Ascending aorta (tissue), 2 donors: Measurements from ENCODE around the gene GPN3. TPM values are rescaled to one million over a fixed set of nuclear protein-coding genes. Genes with fewer than 3 reads are reported as not detected.
A peak's percentile ranks its signal among the peaks of the same experiment; 100 is the strongest.
"Not testable (repeated sequence)": the region's sequence is repeated elsewhere in the genome, so short reads cannot be mapped to it uniquely, and the experiment has no call there.

ENCODE experiments used
- DNase-seq, 2 donors: peaks; one replicate each; pipeline ENCODE4 v3.0.0-alpha.2; 2019; ENCODE audit warnings: low spot score in 2 of 2
- H3K27ac ChIP-seq, 2 donors: fragments of 200-600 bp; sonication (generic); one replicate each; pipeline ENCODE4 v1.5.1; 2016 to 2017; ENCODE audit warnings: mild to moderate bottlenecking in 1 of 2
- H3K27me3 ChIP-seq: fragments of 200-600 bp; sonication (generic); one replicate; pipeline ENCODE4 v1.5.1; 2017
- H3K36me3 ChIP-seq, 2 donors: fragments of 200-600 bp; sonication (generic); one replicate each; pipeline ENCODE4 v1.5.1; 2016
- H3K4me1 ChIP-seq, 2 donors: fragments of 200-600 bp; sonication (generic); one replicate each; pipeline ENCODE4 v1.5.1; 2016 to 2017; ENCODE audit warnings: mild to moderate bottlenecking in 1 of 2
- H3K4me3 ChIP-seq, 2 donors: fragments of 200-600 bp; sonication (generic); one replicate each; pipeline ENCODE4 v1.5.1; 2016 to 2017; ENCODE audit warnings: mild to moderate bottlenecking in 1 of 2
- H3K9me3 ChIP-seq, 2 donors: fragments of 200-600 bp; sonication (generic); one replicate each; pipeline ENCODE4 v1.5.1; 2016
- CTCF ChIP-seq, 3 experiments: fragments of 200-600 bp in 2 of 3; fragments of 450-650 bp in 1 of 3; sonication (generic) in 2 of 3; IDR thresholded peaks; one replicate each; pipeline ENCODE4 v1.5.1; 2016 to 2019; ENCODE audit warnings: antibody characterized with exemption in 3 of 3, mild to moderate bottlenecking in 1 of 3, moderate library complexity in 1 of 3
- intact Hi-C: fragments of 100-400 bp; cut with DNase I; formaldehyde crosslinking; loops from one replicate; pipeline ENCODE4 v1.15.1; 2023
- total RNA-seq: library from RNA; depleted of rRNA; stranded (reverse); fragments of >200 nt; gene quantifications from one replicate; pipeline ENCODE4 v1.1.0, GENCODE V29; 2016

Gene GPN3
- total RNA-seq, 1 donor from 2014 or later = 5.6 TPM

GRCh38 chr12:110405126-110405662, 62.9 kb downstream of the GPN3 start:
- H3K4me1 ChIP-seq, DNase-seq, H3K9me3 ChIP-seq, H3K27ac ChIP-seq, intact Hi-C loops, H3K4me3 ChIP-seq, H3K27me3 ChIP-seq: not testable (repeated sequence)
- H3K36me3 ChIP-seq = peaks cover 6 to 12% of the 10 kb centered on the region in 2 donors

- intact Hi-C loops = loop anchor here (2.0 kb wide), 1 partner anchor 65 kb away; the partner anchor contains the start of genes FAM216A and GPN3
- Histone ChIP-seq H3K9me3 (no peaks in the 10 kb centered on the region), H3K27ac (peak overlapping the region; percentile 84 to 93), H3K36me3 (peaks cover 6 to 12% of the 10 kb centered on the region in 2 donors), H3K4me1 (peaks cover 0 to 8% of the 10 kb centered on the region in 2 donors), H3K4me3 (peak overlapping the region; percentile 81 to 84), H3K27me3 (no peaks in the 10 kb centered on the region)
- DNase-seq = peak in 1 of 2 donors; percentile 82
- TF ChIP-seq CTCF (IDR thresholded peaks at IDR 0.05) = no peak
These were observed 63.9 kb downstream of the GPN3 start for GRCh38 chr12:110403976-110404682.

- Histone ChIP-seq H3K36me3 (peaks cover 6 to 13% of the 10 kb centered on the region in 2 donors), H3K27me3 (no peaks in the 10 kb centered on the region), H3K9me3 (no peaks in the 10 kb centered on the region), H3K27ac (peak within 1 kb of the TSS; percentile 84 to 93), H3K4me1 (peaks cover 0 to 8% of the 10 kb centered on the region in 2 donors), H3K4me3 (peak within 1 kb of the TSS; percentile 81 to 84)
- DNase-seq = peak; percentile 51 to 94
- TF ChIP-seq CTCF (IDR thresholded peaks at IDR 0.05) = peak in 1 of 3 experiments; percentile 19
- intact Hi-C loops = loop anchor here (2.0 kb wide), 1 partner anchor 65 kb away; the partner anchor contains the start of genes FAM216A and GPN3
These were observed 64.7 kb downstream of the GPN3 start, which contains the start of gene ANAPC7 for GRCh38 chr12:110403146-110403975. Gene ANAPC7, minus strand, starts transcription at chr12:110403708. Its CDS starts 81 bp downstream, at chr12:110403627.

Other genes with a start within 250 kb of the GPN3 start
- 185 TPM for gene ATP2A2, start 187.0 kb downstream of the GPN3 start, total RNA-seq
- 34.7 TPM for gene ANAPC7, start 64.5 kb downstream of the GPN3 start, total RNA-seq
- 76.5 TPM for gene ARPC3, start 17.9 kb downstream of the GPN3 start, total RNA-seq
- gene FAM216A, start 588 bp upstream of the GPN3 start, total RNA-seq = 2.1 TPM
- 35.9 TPM for gene VPS29, start 33.9 kb upstream of the GPN3 start, total RNA-seq
- not detected for gene RAD9B, start 34.1 kb upstream of the GPN3 start, total RNA-seq
- gene PPTC7, start 115.1 kb upstream of the GPN3 start, total RNA-seq = 12.3 TPM
- gene TCTN1, start 145.9 kb upstream of the GPN3 start, total RNA-seq = 28.4 TPM
- 1.3 TPM for gene HVCN1, start 220.9 kb upstream of the GPN3 start, total RNA-seq